Measurements from ENCODE around the gene CHRM2. TPM values are rescaled to one million over a fixed set of nuclear protein-coding genes. Genes with fewer than 3 reads are reported as not detected.

CHRM2 gene
- total and polyA plus RNA-seq, 2 of the 8 experiments (the other 6 are each of a cell fraction or from before 2014, with no cell fraction given), result 0.17 to 0.32 TPM

GRCh38 chr7:136914016-136914415 is 45.6 kb downstream of the CHRM2 start:
- no peak overlapping the region for H3K27ac ChIP-seq (ENCODE audit: low read depth, low read length)
- no peak for FAIRE-seq
- 78% methylated on average over 3 of the region's 3 CpGs; no CpG with 5 or more reads in 1 of the 2 experiments for WGBS, 2 experiments (ENCODE audit: extremely low coverage in 1 of 2, insufficient coverage in 1 of 2, insufficient read length in 1 of 2, insufficient replicate concordance in 2 of 2, low coverage in 1 of 2, low lambda C conversion rate in 2 of 2, missing lambda C conversion rate in 1 of 2)

More at GRCh38 chr7:136914016-136914415, 45.6 kb downstream of the CHRM2 start:
- H3K18ac ChIP-seq (ENCODE audit: extremely low read depth, low read length), result no peak overlapping the region
- no peaks in the 10 kb centered on the region for H4K20me1 ChIP-seq (replicated peaks in 1 of 2; ENCODE audit: control insufficient read depth in 1 of 2, insufficient read depth in 2 of 2, low read length in 2 of 2)
- H2BK5ac ChIP-seq (ENCODE audit: low read depth, low read length), result no peak overlapping the region
- no peak overlapping the region for H2BK120ac ChIP-seq (replicated peaks; ENCODE audit: low read depth, low read length)
- no peaks in the 10 kb centered on the region for H3K23me2 ChIP-seq (ENCODE audit: low read depth, low read length)
- H4K8ac ChIP-seq (ENCODE audit: extremely low read depth, insufficient read depth, low read length), result no peak overlapping the region
- H3K56ac ChIP-seq (replicated peaks; ENCODE audit: insufficient read length, low read depth, low read length), result no peak overlapping the region
- H3K27me3 ChIP-seq (replicated peaks in 1 of 4; ENCODE audit: control insufficient read depth in 3 of 4, extremely low read depth in 1 of 4, insufficient read depth in 3 of 4, low read length in 3 of 4), result no peaks in the 10 kb centered on the region
- H3K4me3 ChIP-seq (ENCODE audit: extremely low read depth in 1 of 4, insufficient read depth in 2 of 4, low read depth in 3 of 4, low read length in 4 of 4), result no peak overlapping the region
- no peak overlapping the region for H4K91ac ChIP-seq (replicated peaks; ENCODE audit: insufficient read length, low read length)
- H3K4me2 ChIP-seq (ENCODE audit: insufficient read depth in 1 of 2, low read depth in 2 of 2, low read length in 2 of 2), result no peak overlapping the region
- no peak overlapping the region for H3K14ac ChIP-seq (ENCODE audit: insufficient read length)
- H3K9me3 ChIP-seq (ENCODE audit: insufficient read depth in 2 of 2, low read depth in 1 of 2, low read length in 1 of 2), result no peaks in the 10 kb centered on the region
- H3K79me2 ChIP-seq (ENCODE audit: control insufficient read depth in 1 of 2, insufficient read depth in 2 of 2, low read length in 2 of 2), result no peaks in the 10 kb centered on the region
- no peak overlapping the region for H3K23ac ChIP-seq (ENCODE audit: insufficient read length)
- H2BK12ac ChIP-seq (ENCODE audit: low read depth, low read length), result no peak overlapping the region
- no peaks in the 10 kb centered on the region for H3K4me1 ChIP-seq (replicated peaks in 1 of 4; ENCODE audit: control insufficient read depth in 3 of 4, insufficient read depth in 4 of 4, low read length in 3 of 4)
- H2BK15ac ChIP-seq (ENCODE audit: low read length), result no peak overlapping the region
- TF ChIP-seq HDAC6 (IDR thresholded peaks at IDR 0.05; ENCODE audit: low read depth, low read length) (no peak), RFX5 (IDR thresholded peaks at IDR 0.05; ENCODE audit: borderline replicate concordance, low read depth, low read length) (no peak), CREB1 (IDR thresholded peaks at IDR 0.05) (no peak), BCL11A (IDR thresholded peaks at IDR 0.05; ENCODE audit: low read depth in 2 of 2, low read length in 2 of 2) (no peak), CEBPB (IDR thresholded peaks at IDR 0.05; ENCODE audit: low read depth, low read length) (peak; percentile 97)
- TF ChIP-seq, protein P1, sequence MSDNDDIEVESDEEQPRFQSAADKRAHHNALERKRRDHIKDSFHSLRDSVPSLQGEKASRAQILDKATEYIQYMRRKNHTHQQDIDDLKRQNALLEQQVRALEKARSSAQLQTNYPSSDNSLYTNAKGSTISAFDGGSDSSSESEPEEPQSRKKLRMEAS (IDR thresholded peaks at IDR 0.05), result no peak
- no peak overlapping the region for H2AK5ac ChIP-seq (ENCODE audit: low read depth, low read length)
- POLR2A ChIA-PET (ENCODE audit: partially characterized antibody), result interaction anchor here (0.7 kb wide), 1 partner anchor 1227 kb away, joined by 3 read pairs; no protein-coding TSS in a partner anchor
- H2AFZ ChIP-seq (ENCODE audit: low read length), result no peak overlapping the region
- DNase-seq (ENCODE audit: low read depth in 1 of 2, low spot score in 2 of 2), result no peak
- H3K9ac ChIP-seq (replicated peaks in 1 of 4; ENCODE audit: extremely low read depth in 1 of 4, low read depth in 3 of 4, low read length in 3 of 4), result no peak overlapping the region
- no peaks in the 10 kb centered on the region for H3K36me3 ChIP-seq (ENCODE audit: control insufficient read depth in 2 of 4, insufficient read depth in 4 of 4, low read length in 3 of 4)
- H4K5ac ChIP-seq (ENCODE audit: insufficient read length, low read depth, low read length), result no peak overlapping the region
- H3K79me1 ChIP-seq (ENCODE audit: low read depth, low read length), result no peaks in the 10 kb centered on the region
- CTCF ChIA-PET (ENCODE audit: partially characterized antibody), result no interaction called here
- H2BK20ac ChIP-seq (ENCODE audit: low read length), result no peak overlapping the region
- H3K4ac ChIP-seq (replicated peaks; ENCODE audit: insufficient read length, low read depth, low read length), result no peak overlapping the region

Data from H1 (cell line).